Myometrial cell (primary cell): ENCODE measurements around the gene ASXL1. TPM values are rescaled to one million over a fixed set of nuclear protein-coding genes. Genes with fewer than 3 reads are reported as not detected.

Experiments
- total RNA-seq: library from RNA; depleted of rRNA; stranded (reverse); fragments of >200 nt; gene quantifications from 2 replicates; pipeline ENCODE4 v1.2.3, GENCODE V29; 2015

The ASXL1 gene
- 20.9 and 21.3 TPM in 2 replicates for total RNA-seq

GRCh38 chr20:32357869-32358631 lies at the start of gene ASXL1:
ASXL1 (plus strand) TSS chr20:32358331; CDS start chr20:32358776, 445 bp downstream.

Other genes starting within 250 kb of the ASXL1 start
- 35.7 and 40.4 TPM in 2 replicates for gene TM9SF4, start 248.6 kb upstream of the ASXL1 start, total RNA-seq
- gene PLAGL2, start 150.6 kb upstream of the ASXL1 start, total RNA-seq: 3.7 and 5.1 TPM in 2 replicates
- 63.4 and 78.7 TPM in 2 replicates for gene POFUT1, start 150.5 kb upstream of the ASXL1 start, total RNA-seq
- gene KIF3B, start 80.7 kb upstream of the ASXL1 start, total RNA-seq: 24.5 and 26.9 TPM in 2 replicates
- 9.2 and 27.4 TPM in 2 replicates for gene NOL4L, start 227.0 kb downstream of the ASXL1 start, total RNA-seq